Right atrium auricular region (tissue), 2 donors: ENCODE measurements around the gene CABP4. TPM values are rescaled to one million over a fixed set of nuclear protein-coding genes. Genes with fewer than 3 reads are reported as not detected.

ENCODE experiments used
- DNase-seq: peaks from one replicate; pipeline ENCODE4 v3.0.0-alpha.2; 2019; ENCODE audit warnings: low spot score
- H3K27ac ChIP-seq, 2 donors: fragments of 200-600 bp; sonication (generic); 1 replicate in 1 of 2; 2 replicates in 1 of 2; pipeline ENCODE4 v1.5.1; 2016 to 2019
- H3K27me3 ChIP-seq, 2 donors: fragments of 200-600 bp; sonication (generic); one replicate each; pipeline versions ENCODE4 v1.5.1 to v1.6.0; 2017 to 2019
- H3K36me3 ChIP-seq: fragments of 200-600 bp; sonication (generic); one replicate; pipeline ENCODE4 v1.5.1; 2016
- H3K4me1 ChIP-seq, 2 donors: fragments of 200-600 bp; sonication (generic); one replicate each; pipeline versions ENCODE4 v1.5.1 to v1.6.0; 2017 to 2019
- H3K4me3 ChIP-seq, 2 donors: fragments of 200-600 bp; sonication (generic); 1 replicate in 1 of 2; 2 replicates in 1 of 2; pipeline ENCODE4 v1.5.1; 2017 to 2019; ENCODE audit warnings: mild to moderate bottlenecking in 1 of 2, moderate library complexity in 1 of 2
- H3K9me3 ChIP-seq, 2 donors: fragments of 200-600 bp; sonication (generic); one replicate each; pipeline ENCODE4 v1.5.1; 2019
- total RNA-seq, 2 donors: library from RNA; depleted of rRNA; stranded (reverse); fragments of >200 nt; gene quantifications; one replicate each; pipeline ENCODE4 v1.1.0, GENCODE V29; 2016
- TF ChIP-seq, protein P1 (sequence below), 2 donors: fragments of 200-600 bp; sonication (generic); IDR thresholded peaks; one replicate each; pipeline ENCODE4 v1.5.1; 2019; ENCODE audit warnings: antibody characterized with exemption in 2 of 2

Gene CABP4
- total RNA-seq, 2 donors from 2014 or later, result 1.3 TPM; not detected in 1

DNA sequence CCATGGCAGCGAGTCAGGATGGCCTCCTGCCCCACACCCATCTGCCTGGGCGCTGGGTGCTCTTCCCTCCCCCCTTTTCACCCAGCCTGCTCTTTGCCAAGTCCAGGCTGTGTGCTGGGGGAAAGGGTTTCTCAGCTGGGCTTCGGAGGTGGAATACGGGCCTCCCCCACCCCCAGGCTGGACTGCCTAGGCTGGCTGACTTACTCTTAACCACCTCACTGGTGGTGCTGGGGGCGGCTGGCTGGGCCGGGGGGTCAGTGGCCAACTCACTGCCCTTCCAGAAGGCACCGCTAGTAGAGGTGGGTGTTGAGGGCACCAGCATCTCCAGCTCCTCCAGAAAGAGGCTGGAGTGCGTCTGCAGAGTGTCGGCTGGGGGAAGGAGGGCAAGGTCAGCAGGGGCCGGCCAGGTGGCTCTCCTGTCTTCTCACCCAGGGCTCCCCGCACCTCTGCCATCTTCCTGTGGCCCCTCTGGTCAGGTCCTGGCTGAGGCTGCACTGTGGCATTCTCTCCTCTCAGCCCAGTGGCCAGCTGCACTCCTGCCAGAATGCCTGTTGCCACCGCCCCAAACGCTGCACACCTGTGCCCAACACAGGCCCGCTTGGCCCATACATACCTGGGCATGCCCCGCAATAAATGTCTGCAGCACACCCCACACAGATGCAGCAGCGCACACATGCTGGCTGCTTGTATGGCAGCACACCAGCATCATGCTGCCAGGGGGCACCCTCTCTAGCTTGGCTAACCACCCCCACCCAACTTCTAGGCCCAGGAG, 40.3 kb downstream of the CABP4 start:
- Histone ChIP-seq H3K9me3 (no peaks in the 10 kb centered on the region), H3K27ac (no peak overlapping the region), H3K4me3 (no peak overlapping the region), H3K36me3 (peaks cover 37% of the 10 kb centered on the region), H3K27me3 (no peaks in the 10 kb centered on the region), H3K4me1 (no peaks in the 10 kb centered on the region)
- TF ChIP-seq, protein P1, sequence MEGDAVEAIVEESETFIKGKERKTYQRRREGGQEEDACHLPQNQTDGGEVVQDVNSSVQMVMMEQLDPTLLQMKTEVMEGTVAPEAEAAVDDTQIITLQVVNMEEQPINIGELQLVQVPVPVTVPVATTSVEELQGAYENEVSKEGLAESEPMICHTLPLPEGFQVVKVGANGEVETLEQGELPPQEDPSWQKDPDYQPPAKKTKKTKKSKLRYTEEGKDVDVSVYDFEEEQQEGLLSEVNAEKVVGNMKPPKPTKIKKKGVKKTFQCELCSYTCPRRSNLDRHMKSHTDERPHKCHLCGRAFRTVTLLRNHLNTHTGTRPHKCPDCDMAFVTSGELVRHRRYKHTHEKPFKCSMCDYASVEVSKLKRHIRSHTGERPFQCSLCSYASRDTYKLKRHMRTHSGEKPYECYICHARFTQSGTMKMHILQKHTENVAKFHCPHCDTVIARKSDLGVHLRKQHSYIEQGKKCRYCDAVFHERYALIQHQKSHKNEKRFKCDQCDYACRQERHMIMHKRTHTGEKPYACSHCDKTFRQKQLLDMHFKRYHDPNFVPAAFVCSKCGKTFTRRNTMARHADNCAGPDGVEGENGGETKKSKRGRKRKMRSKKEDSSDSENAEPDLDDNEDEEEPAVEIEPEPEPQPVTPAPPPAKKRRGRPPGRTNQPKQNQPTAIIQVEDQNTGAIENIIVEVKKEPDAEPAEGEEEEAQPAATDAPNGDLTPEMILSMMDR (IDR thresholded peaks at IDR 0.05), result no peak
- no peak for DNase-seq

DNA sequence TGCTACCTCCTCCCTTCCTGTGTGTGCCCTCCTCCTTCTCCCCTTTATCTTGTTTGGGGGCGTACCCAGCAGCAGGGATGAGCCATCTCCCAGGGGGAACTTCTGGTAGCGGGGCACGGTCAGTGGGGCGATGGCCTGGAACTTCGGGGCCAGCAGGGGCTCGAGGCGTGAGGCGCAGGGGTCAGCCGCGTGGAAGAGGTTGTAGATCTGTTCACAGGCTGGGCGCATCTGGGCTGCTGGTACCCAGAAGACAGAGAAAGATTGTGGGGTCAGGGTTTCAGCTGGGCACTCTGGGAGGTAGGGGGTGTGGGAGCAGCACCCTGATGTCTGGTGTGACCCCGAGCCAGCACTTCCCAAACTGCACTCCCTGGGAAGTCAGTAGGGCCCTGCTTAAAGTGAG, 41.0 kb downstream of the CABP4 start:
- no peak overlapping the region for H3K4me3 ChIP-seq
- no peak overlapping the region for H3K27ac ChIP-seq
- no peaks in the 10 kb centered on the region for H3K4me1 ChIP-seq
- TF ChIP-seq, protein P1 (IDR thresholded peaks at IDR 0.05), result no peak
- no peaks in the 10 kb centered on the region for H3K9me3 ChIP-seq
- DNase-seq, result no peak
- H3K27me3 ChIP-seq, result no peaks in the 10 kb centered on the region
- H3K36me3 ChIP-seq, result peaks cover 31% of the 10 kb centered on the region

DNA sequence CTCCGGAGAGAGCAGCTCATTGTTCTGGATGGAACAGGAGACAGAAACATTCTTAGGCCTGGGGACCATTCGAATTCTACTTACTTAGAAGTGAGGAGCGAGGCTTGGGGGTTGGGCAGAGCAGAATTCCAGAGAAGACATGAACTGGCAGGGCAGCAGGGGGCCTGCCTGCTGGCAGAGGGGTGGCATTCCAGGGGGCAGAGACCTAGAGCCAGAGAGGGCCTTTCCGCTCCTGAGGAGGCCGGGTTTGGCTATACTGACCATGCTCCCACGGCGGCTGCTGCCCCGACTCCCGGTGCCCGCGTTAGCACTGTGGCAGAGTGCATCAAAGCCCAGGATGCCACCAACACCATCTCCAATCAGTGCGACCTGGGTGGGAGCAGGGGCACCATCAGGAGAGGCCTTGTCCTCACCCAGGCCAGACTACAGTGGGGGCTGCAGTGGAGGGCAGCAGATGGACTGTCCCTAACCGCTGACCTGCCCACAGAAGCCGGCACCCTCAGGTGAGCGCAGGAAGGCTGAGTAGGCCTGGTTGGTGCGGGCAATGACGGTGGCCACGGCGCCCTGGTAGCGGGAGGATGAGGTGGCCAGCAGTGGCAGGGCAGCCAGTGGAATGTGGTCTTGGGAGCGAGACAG, 42.6 kb downstream of the CABP4 start:
- no peaks in the 10 kb centered on the region for H3K27me3 ChIP-seq
- no peaks in the 10 kb centered on the region for H3K9me3 ChIP-seq
- TF ChIP-seq, protein P1 (IDR thresholded peaks at IDR 0.05), result no peak
- H3K4me1 ChIP-seq, result no peaks in the 10 kb centered on the region
- DNase-seq, result no peak
- H3K36me3 ChIP-seq, result peaks cover 28% of the 10 kb centered on the region
- peak overlapping the region in 1 of 2 donors; percentile 22 for H3K27ac ChIP-seq
- no peak overlapping the region for H3K4me3 ChIP-seq

DNA sequence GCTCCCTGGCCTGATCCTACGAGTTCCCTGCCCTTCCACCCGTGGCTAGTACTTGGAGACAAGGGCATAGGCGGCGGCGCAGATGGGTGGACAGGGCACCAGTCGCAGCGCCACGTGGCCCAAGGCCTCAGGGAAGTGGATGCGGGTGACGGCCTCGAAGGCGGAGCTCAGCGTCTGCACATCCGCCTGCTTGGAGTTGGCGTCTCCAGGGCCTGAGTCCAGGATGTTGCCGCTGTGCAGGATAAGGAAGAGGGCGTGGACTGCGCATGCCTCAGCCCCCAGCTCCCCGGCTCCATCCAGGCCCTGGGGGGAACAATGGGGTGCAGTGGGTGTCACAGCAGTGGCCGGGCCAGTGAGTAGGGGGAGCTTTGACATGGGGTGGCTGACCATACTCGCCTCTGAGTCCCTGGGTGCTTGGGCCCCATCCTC, 43.4 kb downstream of the CABP4 start:
- Histone ChIP-seq H3K27me3 (no peaks in the 10 kb centered on the region), H3K9me3 (no peaks in the 10 kb centered on the region), H3K4me1 (peaks cover 0 to 4% of the 10 kb centered on the region in 2 donors), H3K36me3 (peaks cover 20% of the 10 kb centered on the region), H3K4me3 (no peak overlapping the region), H3K27ac (peak overlapping the region in 1 of 2 donors; percentile 22)
- TF ChIP-seq, protein P1 (IDR thresholded peaks at IDR 0.05), result no peak
- DNase-seq, result no peak

DNA sequence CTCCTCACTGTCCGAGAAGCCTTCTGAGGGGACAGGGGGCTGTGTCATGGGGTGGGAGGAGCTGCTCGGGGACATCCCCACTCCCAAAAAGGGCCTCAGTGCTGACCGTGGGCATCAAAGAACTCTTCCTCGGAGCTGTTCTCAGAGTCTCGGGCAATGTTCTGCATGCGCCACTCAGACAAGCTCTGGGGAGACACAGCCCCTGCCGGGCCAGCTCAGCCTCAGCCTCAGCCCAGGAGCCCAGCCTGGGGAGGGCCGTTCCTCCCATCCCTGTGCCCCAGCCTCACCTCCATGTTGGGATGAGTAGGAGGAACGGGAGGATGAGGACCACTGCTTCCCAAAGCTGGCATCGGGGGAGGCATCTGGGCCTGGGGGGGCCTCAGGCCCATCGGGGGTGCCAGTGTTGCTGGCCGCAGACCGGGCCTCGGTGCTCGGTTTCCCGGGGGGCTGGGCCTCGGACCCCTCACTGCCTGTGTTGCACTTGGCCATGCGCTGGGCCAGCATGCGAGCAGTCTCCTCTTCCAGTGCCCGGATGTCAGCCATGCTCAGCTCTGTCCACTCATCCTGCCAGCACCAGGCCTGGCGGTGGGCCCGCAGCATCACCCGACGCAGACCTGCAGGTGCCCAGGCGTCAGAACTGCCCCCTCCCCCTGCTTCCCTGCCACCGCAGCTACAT, 44.8 kb downstream of the CABP4 start:
- Histone ChIP-seq H3K36me3 (peaks cover 15% of the 10 kb centered on the region), H3K27me3 (no peaks in the 10 kb centered on the region), H3K9me3 (no peaks in the 10 kb centered on the region), H3K4me1 (peaks cover 0 to 18% of the 10 kb centered on the region in 2 donors), H3K27ac (no peak overlapping the region), H3K4me3 (no peak overlapping the region)
- TF ChIP-seq, protein P1 (IDR thresholded peaks at IDR 0.05), result no peak
- no peak for DNase-seq
